Stimulated activated CD8-positive, alpha-beta memory T cell treated with anti-CD3 and anti-CD28 coated beads, Interleukin-12 subunit alpha, Interleukin-12 subunit beta, amount 100 ng/mL, for 24 hours (primary cell): ENCODE data around the gene SYNJ2BP.

Source experiments
- DNase-seq: peaks from one replicate; pipeline ENCODE4 v3.0.0-alpha.2; 2020; ENCODE audit errors: extremely low read depth

The SYNJ2BP gene

GRCh38 chr14:70391493-70392391 lies 25.1 kb downstream of the SYNJ2BP start:
- no peak for DNase-seq

- no peak for DNase-seq
These were observed 34.4 kb downstream of the SYNJ2BP start for GRCh38 chr14:70382536-70382935.

DNA sequence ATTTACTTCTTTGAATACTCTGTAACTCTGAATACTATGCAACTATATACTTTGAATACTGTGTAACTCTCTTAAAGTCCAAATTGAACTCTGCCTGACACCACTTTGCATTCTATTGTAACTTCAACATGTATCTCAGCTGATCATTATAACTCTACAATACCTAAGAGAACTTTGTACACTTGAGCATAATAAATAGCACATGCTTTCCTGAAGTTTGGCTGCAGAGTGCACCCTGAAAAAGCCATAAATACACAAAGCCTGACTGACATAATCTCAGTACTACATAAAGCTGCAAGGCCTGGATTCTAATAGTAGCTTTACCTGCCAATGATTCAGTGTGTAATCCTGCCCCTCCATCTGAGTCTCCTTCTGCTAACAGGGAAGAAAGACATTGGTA lies 36.1 kb downstream of the SYNJ2BP start:
- DNase-seq: no peak

DNA sequence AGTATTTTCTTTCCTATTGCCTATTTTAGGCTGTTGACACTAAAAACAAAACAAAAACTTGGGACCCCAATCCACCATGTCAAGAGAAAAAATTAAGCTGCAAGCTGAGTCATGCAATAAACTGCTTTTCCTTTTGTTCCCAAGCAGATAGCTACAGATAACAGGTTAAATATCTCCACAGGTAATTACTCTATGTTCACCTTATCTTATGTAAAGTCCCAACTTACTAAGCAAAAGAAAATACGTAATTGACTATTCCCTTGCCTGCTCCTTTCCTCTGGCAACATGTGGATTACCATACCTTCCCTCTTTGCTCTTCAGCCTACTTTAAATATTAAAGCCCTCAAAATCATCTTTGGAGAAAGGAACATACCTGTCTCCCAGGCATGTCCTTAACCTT lies 38.2 kb downstream of the SYNJ2BP start:
- DNase-seq: no peak
